Fibroblast of gingiva (primary cell): Measurements from ENCODE around the gene PRSS21.

ENCODE experiments used
- DNase-seq: peaks from one replicate; pipeline ENCODE4 v3.0.0-alpha.2; 2011; ENCODE audit warnings: low read depth

Gene PRSS21

GRCh38 chr16:2845116-2845515 is 28.1 kb downstream of the PRSS21 start:
- no peak for DNase-seq

GRCh38 chr16:2846511-2847310 is 29.7 kb downstream of the PRSS21 start:
- no peak for DNase-seq

GRCh38 chr16:2848933-2849725 is 32.1 kb downstream of the PRSS21 start:
- DNase-seq, result no peak

- DNase-seq, result no peak
Observed at GRCh38 chr16:2852003-2852730, 35.1 kb downstream of the PRSS21 start.

- DNase-seq, result no peak
Observed at GRCh38 chr16:2852731-2853507, 35.9 kb downstream of the PRSS21 start.

- DNase-seq, result no peak
Observed at GRCh38 chr16:2853531-2854073, 36.6 kb downstream of the PRSS21 start.

GRCh38 chr16:2854700-2855309 is 37.8 kb downstream of the PRSS21 start:
- DNase-seq, result no peak

GRCh38 chr16:2855536-2855935 is 38.5 kb downstream of the PRSS21 start:
- no peak for DNase-seq

GRCh38 chr16:2856061-2856670 is 39.1 kb downstream of the PRSS21 start:
- no peak for DNase-seq

- no peak for DNase-seq
Observed at GRCh38 chr16:2856686-2857450, 39.8 kb downstream of the PRSS21 start.

- DNase-seq, result no peak
Observed at GRCh38 chr16:2857451-2858244, 40.6 kb downstream of the PRSS21 start, which contains the start of gene PRSS22. TSS of gene PRSS22 (minus strand) at chr16:2858170. CDS start at chr16:2858104, 66 bp downstream.

- no peak for DNase-seq
Observed at GRCh38 chr16:2858245-2859025, 41.4 kb downstream of the PRSS21 start.

- DNase-seq, result no peak
Observed at GRCh38 chr16:2859686-2860265, 42.7 kb downstream of the PRSS21 start.

GRCh38 chr16:2860826-2861567 is 44.0 kb downstream of the PRSS21 start:
- no peak for DNase-seq

GRCh38 chr16:2865651-2866050 is 48.6 kb downstream of the PRSS21 start:
- DNase-seq, result no peak

- no peak for DNase-seq
Observed at GRCh38 chr16:2866431-2866830, 49.4 kb downstream of the PRSS21 start.

GRCh38 chr16:2867661-2867986 is 50.6 kb downstream of the PRSS21 start:
- no peak for DNase-seq
